Neural cell (in vitro differentiated cells): ENCODE measurements around the gene KCNIP4.

Experiments
- EP300 ChIP-seq: fragments of 450-650 bp; conservative IDR thresholded peaks from 2 replicates; pipeline ENCODE4 v1.6.1; 2014; ENCODE audit warnings: antibody characterized with exemption, mild to moderate bottlenecking, moderate library complexity; ENCODE audit not compliant: poor library complexity, severe bottlenecking
- POLR2AphosphoS5 ChIP-seq: IDR thresholded peaks from 2 replicates; pipeline ENCODE4 v1.6.1; 2012
- TAF1 ChIP-seq: IDR thresholded peaks from 2 replicates; pipeline ENCODE4 v1.6.1; 2012; ENCODE audit warnings: low read depth
- TF ChIP-seq, protein P1 (sequence below): fragments of 450-650 bp; IDR thresholded peaks from 2 replicates; pipeline ENCODE4 v1.5.1; 2014; ENCODE audit warnings: antibody characterized with exemption, mild to moderate bottlenecking, moderate library complexity; ENCODE audit not compliant: poor library complexity, severe bottlenecking
- TF ChIP-seq, protein P2 (sequence below): IDR thresholded peaks from 2 replicates; pipeline ENCODE4 v1.6.1; 2012; ENCODE audit warnings: borderline replicate concordance

GRCh38 chr4:21856754-21857153 lies 91.8 kb downstream of the KCNIP4 start:
- TF ChIP-seq, protein P1, sequence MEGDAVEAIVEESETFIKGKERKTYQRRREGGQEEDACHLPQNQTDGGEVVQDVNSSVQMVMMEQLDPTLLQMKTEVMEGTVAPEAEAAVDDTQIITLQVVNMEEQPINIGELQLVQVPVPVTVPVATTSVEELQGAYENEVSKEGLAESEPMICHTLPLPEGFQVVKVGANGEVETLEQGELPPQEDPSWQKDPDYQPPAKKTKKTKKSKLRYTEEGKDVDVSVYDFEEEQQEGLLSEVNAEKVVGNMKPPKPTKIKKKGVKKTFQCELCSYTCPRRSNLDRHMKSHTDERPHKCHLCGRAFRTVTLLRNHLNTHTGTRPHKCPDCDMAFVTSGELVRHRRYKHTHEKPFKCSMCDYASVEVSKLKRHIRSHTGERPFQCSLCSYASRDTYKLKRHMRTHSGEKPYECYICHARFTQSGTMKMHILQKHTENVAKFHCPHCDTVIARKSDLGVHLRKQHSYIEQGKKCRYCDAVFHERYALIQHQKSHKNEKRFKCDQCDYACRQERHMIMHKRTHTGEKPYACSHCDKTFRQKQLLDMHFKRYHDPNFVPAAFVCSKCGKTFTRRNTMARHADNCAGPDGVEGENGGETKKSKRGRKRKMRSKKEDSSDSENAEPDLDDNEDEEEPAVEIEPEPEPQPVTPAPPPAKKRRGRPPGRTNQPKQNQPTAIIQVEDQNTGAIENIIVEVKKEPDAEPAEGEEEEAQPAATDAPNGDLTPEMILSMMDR: no peak
- no peak for TF ChIP-seq EP300
- no peak for TF ChIP-seq POLR2AphosphoS5
- TF ChIP-seq, protein P2, sequence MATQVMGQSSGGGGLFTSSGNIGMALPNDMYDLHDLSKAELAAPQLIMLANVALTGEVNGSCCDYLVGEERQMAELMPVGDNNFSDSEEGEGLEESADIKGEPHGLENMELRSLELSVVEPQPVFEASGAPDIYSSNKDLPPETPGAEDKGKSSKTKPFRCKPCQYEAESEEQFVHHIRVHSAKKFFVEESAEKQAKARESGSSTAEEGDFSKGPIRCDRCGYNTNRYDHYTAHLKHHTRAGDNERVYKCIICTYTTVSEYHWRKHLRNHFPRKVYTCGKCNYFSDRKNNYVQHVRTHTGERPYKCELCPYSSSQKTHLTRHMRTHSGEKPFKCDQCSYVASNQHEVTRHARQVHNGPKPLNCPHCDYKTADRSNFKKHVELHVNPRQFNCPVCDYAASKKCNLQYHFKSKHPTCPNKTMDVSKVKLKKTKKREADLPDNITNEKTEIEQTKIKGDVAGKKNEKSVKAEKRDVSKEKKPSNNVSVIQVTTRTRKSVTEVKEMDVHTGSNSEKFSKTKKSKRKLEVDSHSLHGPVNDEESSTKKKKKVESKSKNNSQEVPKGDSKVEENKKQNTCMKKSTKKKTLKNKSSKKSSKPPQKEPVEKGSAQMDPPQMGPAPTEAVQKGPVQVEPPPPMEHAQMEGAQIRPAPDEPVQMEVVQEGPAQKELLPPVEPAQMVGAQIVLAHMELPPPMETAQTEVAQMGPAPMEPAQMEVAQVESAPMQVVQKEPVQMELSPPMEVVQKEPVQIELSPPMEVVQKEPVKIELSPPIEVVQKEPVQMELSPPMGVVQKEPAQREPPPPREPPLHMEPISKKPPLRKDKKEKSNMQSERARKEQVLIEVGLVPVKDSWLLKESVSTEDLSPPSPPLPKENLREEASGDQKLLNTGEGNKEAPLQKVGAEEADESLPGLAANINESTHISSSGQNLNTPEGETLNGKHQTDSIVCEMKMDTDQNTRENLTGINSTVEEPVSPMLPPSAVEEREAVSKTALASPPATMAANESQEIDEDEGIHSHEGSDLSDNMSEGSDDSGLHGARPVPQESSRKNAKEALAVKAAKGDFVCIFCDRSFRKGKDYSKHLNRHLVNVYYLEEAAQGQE: no peak
- no peak for TF ChIP-seq TAF1
